Retinal pigment epithelial cell (primary cell): ENCODE results near the gene CCDC81.

Experiments
- DNase-seq: peaks from one replicate; pipeline ENCODE4 v3.0.0-alpha.2; 2010; ENCODE audit warnings: low read depth
- H3K4me3 ChIP-seq: 2 replicates; pipeline ENCODE4 v1.5.1; 2011; ENCODE audit warnings: mild to moderate bottlenecking, low read length, control low read depth, moderate library complexity
- CTCF ChIP-seq: conservative IDR thresholded peaks from 2 replicates; pipeline ENCODE4 v1.5.1; 2011; ENCODE audit warnings: low read depth, low read length, control low read depth, inconsistent platforms

Gene CCDC81

GRCh38 chr11:86458294-86459001, 83.8 kb downstream of the CCDC81 start:
- no peak for TF ChIP-seq CTCF
- no peak for DNase-seq
- no peak overlapping the region for H3K4me3 ChIP-seq

GRCh38 chr11:86459002-86459385, 84.3 kb downstream of the CCDC81 start:
- no peak for DNase-seq
- TF ChIP-seq CTCF: no peak
- no peak overlapping the region for H3K4me3 ChIP-seq

- peak; percentile 88 for DNase-seq
- no peak overlapping the region for H3K4me3 ChIP-seq
Observed at GRCh38 chr11:86459682-86460460, 85.2 kb downstream of the CCDC81 start.

GRCh38 chr11:86460461-86461385, 86.0 kb downstream of the CCDC81 start:
- H3K4me3 ChIP-seq: no peak overlapping the region
- DNase-seq: no peak
- no peak for TF ChIP-seq CTCF

More at GRCh38 chr11:86459682-86460460, 85.2 kb downstream of the CCDC81 start:
- TF ChIP-seq CTCF: peak; percentile 8

- TF ChIP-seq CTCF: no peak
- H3K4me3 ChIP-seq: no peak overlapping the region
- no peak for DNase-seq
Observed at GRCh38 chr11:86461892-86462291, 87.2 kb downstream of the CCDC81 start.

GRCh38 chr11:86463120-86463519, 88.4 kb downstream of the CCDC81 start:
- H3K4me3 ChIP-seq: no peak overlapping the region
- TF ChIP-seq CTCF: no peak
- DNase-seq: no peak
